ENCODE data around the gene SLC30A7.

GRCh38 chr1:100903777-100904176, 7.9 kb downstream of the SLC30A7 start:
- TF ChIP-seq, protein P1, sequence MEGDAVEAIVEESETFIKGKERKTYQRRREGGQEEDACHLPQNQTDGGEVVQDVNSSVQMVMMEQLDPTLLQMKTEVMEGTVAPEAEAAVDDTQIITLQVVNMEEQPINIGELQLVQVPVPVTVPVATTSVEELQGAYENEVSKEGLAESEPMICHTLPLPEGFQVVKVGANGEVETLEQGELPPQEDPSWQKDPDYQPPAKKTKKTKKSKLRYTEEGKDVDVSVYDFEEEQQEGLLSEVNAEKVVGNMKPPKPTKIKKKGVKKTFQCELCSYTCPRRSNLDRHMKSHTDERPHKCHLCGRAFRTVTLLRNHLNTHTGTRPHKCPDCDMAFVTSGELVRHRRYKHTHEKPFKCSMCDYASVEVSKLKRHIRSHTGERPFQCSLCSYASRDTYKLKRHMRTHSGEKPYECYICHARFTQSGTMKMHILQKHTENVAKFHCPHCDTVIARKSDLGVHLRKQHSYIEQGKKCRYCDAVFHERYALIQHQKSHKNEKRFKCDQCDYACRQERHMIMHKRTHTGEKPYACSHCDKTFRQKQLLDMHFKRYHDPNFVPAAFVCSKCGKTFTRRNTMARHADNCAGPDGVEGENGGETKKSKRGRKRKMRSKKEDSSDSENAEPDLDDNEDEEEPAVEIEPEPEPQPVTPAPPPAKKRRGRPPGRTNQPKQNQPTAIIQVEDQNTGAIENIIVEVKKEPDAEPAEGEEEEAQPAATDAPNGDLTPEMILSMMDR (IDR thresholded peaks at IDR 0.05), result no peak
- no peak for TF ChIP-seq POLR2A (IDR thresholded peaks at IDR 0.05)
- no peak for TF ChIP-seq POLR2AphosphoS5 (IDR thresholded peaks at IDR 0.05)
